ENCODE measurements around the gene AGRP.

DNA sequence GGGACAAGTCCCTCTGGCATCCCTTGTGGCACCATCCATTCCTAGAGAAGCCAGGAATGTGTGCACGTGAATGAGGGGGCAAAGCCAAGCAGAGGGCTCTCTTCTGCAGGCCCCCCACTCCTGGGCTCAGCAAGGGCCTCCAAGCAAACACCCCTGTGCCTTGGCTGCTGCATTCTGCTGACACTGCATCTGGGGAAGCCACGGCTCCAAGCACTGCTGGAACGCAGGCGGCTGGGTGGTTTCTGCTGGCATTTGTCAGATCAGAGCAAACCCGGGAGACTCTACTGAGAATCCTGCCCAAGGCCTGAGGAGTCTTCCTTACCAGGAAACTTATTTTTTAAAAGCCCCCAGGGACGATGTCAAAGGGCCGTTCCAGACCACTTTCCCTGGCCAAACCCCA lies 25.7 kb downstream of the AGRP start:
- TF ChIP-seq POLR2AphosphoS5 (IDR thresholded peaks at IDR 0.05; ENCODE audit: low read depth, low read length) = no peak
- TF ChIP-seq POLR2A (IDR thresholded peaks at IDR 0.05; ENCODE audit: low read depth, low read length) = no peak
- no peak for TF ChIP-seq TAF1 (IDR thresholded peaks at IDR 0.05; ENCODE audit: borderline replicate concordance, low read depth, low read length)
